ENCODE measurements around the gene GPR78.

Gene GPR78

GRCh38 chr4:8585721-8586212, 5.6 kb downstream of the GPR78 start:
- no peak for ATAC-seq

GRCh38 chr4:8586246-8586645, 6.1 kb downstream of the GPR78 start:
- ATAC-seq = no peak
- TF ChIP-seq PATZ1 (CRISPR knock-in tag; IDR thresholded peaks at IDR 0.05; ENCODE audit: borderline replicate concordance) = no peak
- TF ChIP-seq OSR1 (CRISPR knock-in tag; IDR thresholded peaks at IDR 0.05) = no peak
- no peak for TF ChIP-seq BACH2 (CRISPR knock-in tag; IDR thresholded peaks at IDR 0.05; ENCODE audit: borderline replicate concordance)
- no peak for TF ChIP-seq SNAI2 (CRISPR knock-in tag; IDR thresholded peaks at IDR 0.05)
- no peak for TF ChIP-seq ZNF8 (CRISPR knock-in tag; IDR thresholded peaks at IDR 0.05)
- no peak for TF ChIP-seq ZFP30 (CRISPR knock-in tag; IDR thresholded peaks at IDR 0.05)
- no peak for TF ChIP-seq CSDC2 (CRISPR knock-in tag; IDR thresholded peaks at IDR 0.05)
- no peak for TF ChIP-seq CREB5 (CRISPR knock-in tag; IDR thresholded peaks at IDR 0.05; ENCODE audit: low read depth)

More at GRCh38 chr4:8585721-8586212, 5.6 kb downstream of the GPR78 start:
- TF ChIP-seq ARNTL (CRISPR knock-in tag; IDR thresholded peaks at IDR 0.05; ENCODE audit: borderline replicate concordance, low read depth) (no peak), POU6F1 (CRISPR knock-in tag; IDR thresholded peaks at IDR 0.05; ENCODE audit: borderline replicate concordance, low read depth) (no peak), TSHZ2 (CRISPR knock-in tag; IDR thresholded peaks at IDR 0.05) (no peak), ISL1 (CRISPR knock-in tag; IDR thresholded peaks at IDR 0.05) (no peak), CSDC2 (CRISPR knock-in tag; IDR thresholded peaks at IDR 0.05) (no peak), ZNF70 (CRISPR knock-in tag; IDR thresholded peaks at IDR 0.05) (no peak), PPARA (CRISPR knock-in tag; IDR thresholded peaks at IDR 0.05; ENCODE audit: borderline replicate concordance) (no peak), BACH2 (CRISPR knock-in tag; IDR thresholded peaks at IDR 0.05; ENCODE audit: borderline replicate concordance) (no peak), TOX (CRISPR knock-in tag; IDR thresholded peaks at IDR 0.05; ENCODE audit: borderline replicate concordance) (no peak)

- ATAC-seq = no peak
Observed at GRCh38 chr4:8586671-8587468, 6.7 kb downstream of the GPR78 start.

GRCh38 chr4:8587469-8588195, 7.4 kb downstream of the GPR78 start:
- no peak for TF ChIP-seq RARB (CRISPR knock-in tag; IDR thresholded peaks at IDR 0.05)
- TF ChIP-seq ARNTL (CRISPR knock-in tag; IDR thresholded peaks at IDR 0.05; ENCODE audit: borderline replicate concordance, low read depth) = no peak
- TF ChIP-seq ZNF70 (CRISPR knock-in tag; IDR thresholded peaks at IDR 0.05) = no peak
- no peak for TF ChIP-seq TOX (CRISPR knock-in tag; IDR thresholded peaks at IDR 0.05; ENCODE audit: borderline replicate concordance)
- TF ChIP-seq ZC3H10 (CRISPR knock-in tag; IDR thresholded peaks at IDR 0.05) = no peak
- no peak for TF ChIP-seq POU6F1 (CRISPR knock-in tag; IDR thresholded peaks at IDR 0.05; ENCODE audit: borderline replicate concordance, low read depth)
- TF ChIP-seq CSDC2 (CRISPR knock-in tag; IDR thresholded peaks at IDR 0.05) = no peak
- TF ChIP-seq OSR1 (CRISPR knock-in tag; IDR thresholded peaks at IDR 0.05) = no peak
- TF ChIP-seq ZNF565 (CRISPR knock-in tag; conservative IDR thresholded peaks at IDR 0.05; ENCODE audit: low read depth) = no peak
- no peak for TF ChIP-seq PATZ1 (CRISPR knock-in tag; IDR thresholded peaks at IDR 0.05; ENCODE audit: borderline replicate concordance)
- TF ChIP-seq ZFP3 (CRISPR knock-in tag; IDR thresholded peaks at IDR 0.05) = no peak
- no peak for TF ChIP-seq SNAI2 (CRISPR knock-in tag; IDR thresholded peaks at IDR 0.05)
- no peak for TF ChIP-seq TCF4 (CRISPR knock-in tag; IDR thresholded peaks at IDR 0.05; ENCODE audit: borderline replicate concordance)

More at GRCh38 chr4:8586671-8587468, 6.7 kb downstream of the GPR78 start:
- TF ChIP-seq ESRRG (CRISPR knock-in tag; IDR thresholded peaks at IDR 0.05) = no peak

More at GRCh38 chr4:8587469-8588195, 7.4 kb downstream of the GPR78 start:
- ATAC-seq = no peak
